Measurements from ENCODE around the gene RNF115. TPM values are rescaled to one million over a fixed set of nuclear protein-coding genes. Genes with fewer than 3 reads are reported as not detected.
"Not testable (repeated sequence)": the region's sequence is repeated elsewhere in the genome, so short reads cannot be mapped to it uniquely, and the experiment has no call there.

RNF115 gene
- polyA plus RNA-seq, 10 donors, result 11.2 to 21.2 (median 15.5) TPM

DNA sequence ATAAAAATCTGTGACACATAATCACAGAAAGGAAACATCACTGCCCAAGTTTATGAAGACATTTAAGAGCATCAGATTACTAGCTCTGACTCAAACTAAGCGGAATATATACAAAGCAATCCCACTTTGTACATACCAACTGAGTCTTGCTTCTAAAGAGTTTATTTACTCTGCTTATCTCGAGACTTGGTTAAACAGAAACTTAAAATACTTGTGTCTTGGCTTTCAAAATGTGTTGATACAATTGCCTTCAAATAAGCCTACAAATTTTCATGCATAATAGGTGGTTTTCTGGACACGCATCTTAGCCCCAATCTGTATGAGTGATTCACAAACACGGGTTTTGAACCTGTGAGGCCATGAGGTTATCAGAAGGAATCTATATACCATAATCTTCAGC is 83.6 kb downstream of the RNF115 start:
- no peak for DNase-seq

DNA sequence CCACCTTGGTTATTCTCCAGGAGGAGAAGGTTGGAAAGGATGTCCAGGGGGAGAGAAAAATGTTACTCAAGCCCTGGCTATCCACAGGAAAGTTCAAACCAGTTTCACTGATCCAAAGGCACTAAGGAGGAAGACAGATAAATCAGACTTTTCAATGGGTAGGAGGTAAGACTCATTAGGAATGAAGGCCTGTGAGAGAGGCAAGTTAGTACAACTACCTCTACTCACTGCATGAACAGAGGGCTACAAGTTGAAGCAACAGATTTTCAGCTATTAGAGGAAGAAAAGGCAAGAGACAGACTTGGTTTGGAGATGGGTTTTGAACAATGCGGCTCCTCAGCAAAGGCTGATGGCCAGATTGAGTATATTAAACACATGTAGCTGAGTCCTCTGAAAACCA is 87.7 kb downstream of the RNF115 start:
- no peak for DNase-seq

DNA sequence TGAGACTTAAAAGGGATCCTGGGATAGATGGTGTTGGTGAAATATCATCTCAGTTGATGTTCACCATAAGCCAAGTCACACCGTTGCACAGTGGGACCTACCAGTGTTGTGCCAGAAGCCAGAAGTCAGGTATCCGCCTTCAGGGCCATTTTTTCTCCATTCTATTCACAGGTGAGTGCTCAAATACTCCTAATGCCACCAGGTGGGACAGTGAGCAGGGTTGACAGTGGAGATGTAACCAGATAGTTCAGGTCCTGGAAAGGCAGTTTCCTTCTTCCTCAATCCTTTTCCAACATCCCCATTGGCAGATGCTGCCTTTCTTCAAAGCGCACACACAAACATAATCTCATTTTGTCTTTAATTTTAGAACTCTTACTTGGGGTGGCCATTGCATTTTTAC is 93.0 kb downstream of the RNF115 start:
- no peak for DNase-seq

DNA sequence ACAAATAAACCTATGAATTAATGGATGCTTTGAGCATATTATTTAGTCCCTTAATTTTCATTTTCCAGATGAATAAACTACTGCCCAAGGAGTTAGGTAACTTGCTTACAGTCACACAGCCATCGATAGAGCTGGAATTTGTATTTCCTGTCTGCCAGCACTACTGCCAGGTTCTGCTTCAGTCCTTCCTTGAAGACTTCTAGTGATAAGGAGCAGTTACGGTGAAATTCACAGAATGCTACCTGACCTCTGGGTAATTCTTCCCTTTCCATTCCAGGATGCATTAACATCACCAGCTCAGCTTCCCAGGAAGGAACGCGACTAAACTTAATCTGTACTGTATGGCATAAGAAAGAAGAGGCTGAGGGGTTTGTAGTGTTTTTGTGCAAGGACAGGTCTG is 93.4 kb downstream of the RNF115 start:
- DNase-seq, result no peak

DNA sequence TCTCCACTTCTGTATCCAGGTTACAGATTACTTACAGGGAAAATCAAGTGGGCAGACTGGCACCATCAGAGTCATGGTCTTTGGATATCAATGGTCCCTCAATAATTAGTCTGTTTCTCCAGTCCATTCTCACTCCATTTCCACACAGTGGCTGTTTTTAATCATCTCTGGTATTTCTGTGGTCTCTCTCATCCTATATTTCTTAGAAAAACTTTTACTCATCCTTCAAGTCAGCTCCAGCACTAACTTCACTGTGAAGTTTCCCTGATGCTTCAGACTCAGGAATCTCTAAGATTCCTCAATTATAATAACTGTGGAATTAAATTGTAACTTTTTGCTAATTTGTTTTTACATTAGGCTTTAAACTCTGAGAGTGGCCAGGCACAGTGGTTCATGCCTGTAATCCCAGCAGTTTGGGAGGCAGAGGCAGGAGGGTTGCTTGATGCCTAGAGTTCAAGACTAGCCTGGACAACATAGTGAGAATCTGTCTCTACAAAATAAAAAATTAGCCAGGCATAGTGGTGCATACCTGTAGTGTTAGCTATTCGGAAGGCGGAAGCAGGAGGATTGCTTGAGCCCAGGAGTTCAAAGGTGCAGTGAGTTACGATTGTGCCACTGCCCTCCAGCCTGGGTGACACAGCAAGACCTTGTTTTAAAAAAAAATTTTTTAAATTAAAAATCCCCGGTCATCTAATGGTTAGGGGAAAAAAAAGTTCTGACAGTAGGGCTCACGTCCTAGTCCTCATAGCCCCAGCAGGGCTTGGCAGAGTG is 94.0 kb downstream of the RNF115 start:
- DNase-seq, result no peak

DNA sequence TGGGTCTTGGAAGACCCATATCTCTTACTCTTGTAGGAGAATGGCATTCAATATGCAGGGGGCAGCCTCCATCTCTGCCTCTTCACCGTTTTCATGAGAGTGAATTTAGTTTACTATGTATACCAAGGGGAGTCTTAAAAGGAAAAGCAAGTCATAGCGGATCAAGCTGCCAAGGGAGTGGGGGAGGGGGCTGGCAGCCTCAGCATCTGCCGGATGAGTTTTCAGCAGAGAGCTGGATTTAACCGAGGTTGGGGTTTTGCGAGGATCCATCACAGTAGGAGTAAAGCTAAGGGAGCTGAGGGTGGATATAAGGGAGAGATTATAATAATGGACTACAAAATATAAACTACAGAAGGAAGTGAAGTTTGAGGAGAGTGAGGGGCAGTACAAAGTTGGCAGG is 94.7 kb downstream of the RNF115 start:
- peak in 1 of 3 donors; percentile 24 for DNase-seq

DNA sequence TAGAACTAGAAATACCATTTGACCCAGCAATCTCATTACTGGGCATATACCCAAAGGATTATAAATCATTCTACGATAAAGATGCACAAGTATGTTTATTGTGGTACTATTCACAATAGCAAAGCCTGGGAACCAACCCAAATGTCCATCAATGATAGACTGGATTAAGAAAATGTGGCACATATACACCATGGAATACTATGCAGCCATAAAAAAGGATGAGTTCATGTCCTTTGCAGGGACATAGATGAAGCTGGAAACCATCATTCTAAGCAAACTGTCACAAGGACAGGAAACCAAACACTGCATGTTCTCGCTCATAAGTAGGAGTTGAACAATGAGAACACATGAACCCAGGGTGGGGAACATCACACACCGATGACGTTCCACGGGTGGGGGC is 97.7 kb downstream of the RNF115 start:
- DNase-seq, result not testable (repeated sequence)

DNA sequence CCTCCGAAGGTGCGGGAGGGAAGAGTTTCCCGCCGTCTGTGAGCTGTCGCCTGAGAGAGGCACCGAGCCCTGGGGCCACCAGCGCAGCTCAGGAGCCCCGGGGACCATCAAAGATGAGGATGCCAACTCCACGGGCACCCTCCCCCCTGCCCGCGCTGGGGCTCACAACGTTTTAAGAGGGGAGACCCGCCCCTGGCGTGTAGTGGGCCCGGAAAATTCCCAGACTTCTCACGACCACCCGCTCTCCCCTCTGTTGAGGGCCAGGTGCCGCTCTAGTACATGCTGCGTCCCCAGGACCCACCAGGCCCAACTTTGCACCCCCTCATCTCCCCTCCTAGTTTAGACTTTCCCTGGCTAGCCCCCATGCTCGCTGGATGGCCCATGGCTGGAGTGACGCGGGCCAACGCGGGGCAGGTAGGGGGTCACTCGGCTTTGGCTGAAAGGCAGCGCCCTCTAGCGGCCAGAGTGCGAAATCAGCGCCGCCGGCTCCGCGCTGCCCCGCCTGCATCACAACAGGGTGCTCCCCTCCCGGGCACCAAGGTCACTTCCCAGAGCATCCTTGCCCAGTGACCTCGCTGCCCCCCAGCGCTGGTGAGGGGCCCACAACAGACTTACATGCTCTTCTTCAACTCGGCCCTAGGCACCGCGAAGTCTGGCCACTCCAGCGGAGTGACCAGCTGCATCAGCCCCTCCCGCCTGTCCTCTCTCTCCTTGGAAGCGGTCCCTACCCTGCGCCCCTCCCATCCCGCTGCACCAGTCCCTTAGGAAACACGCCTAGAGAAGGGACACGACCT is 102.8 kb downstream of the RNF115 start:
- peak; percentile 38 to 80 (median 63) for DNase-seq

DNA sequence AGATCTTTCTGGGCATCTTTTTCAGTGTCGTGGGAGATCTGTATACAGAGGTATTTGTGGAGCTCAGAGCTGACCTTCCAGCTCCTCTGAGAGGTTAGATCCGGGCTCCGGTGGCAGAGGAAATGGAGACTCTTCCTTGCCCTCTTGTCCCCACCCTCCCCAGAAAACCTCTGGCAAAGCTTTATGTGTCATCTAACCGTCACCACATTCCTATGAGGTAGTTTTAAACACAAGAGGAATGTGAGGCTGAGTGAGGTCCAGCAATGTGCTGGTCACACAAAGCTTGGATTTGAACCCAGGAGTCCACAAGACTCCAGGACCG is 103.4 kb downstream of the RNF115 start:
- DNase-seq, result peak in 1 of 3 donors; percentile 58

DNA sequence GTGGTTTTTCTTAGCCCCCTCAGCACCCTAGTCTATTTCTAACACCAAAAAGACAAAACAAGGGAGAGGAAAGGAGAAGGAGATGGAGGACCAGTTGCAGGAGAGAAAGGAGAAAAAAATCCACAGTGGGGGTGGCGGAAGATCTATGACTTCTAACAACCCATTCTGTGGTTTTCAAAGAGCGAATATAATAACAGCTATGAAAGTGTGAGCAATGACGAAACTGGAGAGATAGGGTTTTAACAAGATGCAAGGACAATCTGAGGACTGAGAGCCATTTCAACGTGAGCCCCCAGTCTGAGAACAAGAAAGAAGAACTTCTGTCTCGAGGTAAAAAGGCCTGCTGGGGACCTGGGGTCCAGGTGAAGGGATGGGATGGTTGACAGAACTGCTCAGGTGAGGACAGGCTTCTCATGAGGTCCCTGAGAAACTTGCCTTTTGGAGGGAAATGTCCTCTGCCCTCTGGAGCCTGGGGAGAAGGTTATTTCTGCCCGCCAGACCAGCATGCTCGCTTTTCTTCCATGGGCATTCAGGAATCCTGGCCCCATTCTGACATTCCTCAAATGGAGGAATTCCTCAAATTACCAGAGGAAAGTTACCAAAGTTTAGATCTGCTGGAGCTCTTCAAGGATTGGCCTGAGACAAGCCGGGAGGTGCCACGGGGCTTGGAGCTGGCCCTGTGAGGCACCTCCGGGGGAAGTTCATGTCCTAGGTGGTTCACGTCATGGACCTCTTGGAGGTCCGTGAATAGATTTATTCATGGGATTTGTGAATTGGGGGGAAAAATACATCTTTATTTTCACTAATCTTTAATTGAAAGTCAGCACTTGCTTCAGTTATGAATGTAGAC is 104.4 kb downstream of the RNF115 start, which contains the start of gene CD160:
CD160 (plus strand) TSS at position 270 of the 850 bp plus-strand sequence. CDS start 8,829 bp downstream, outside the sequence.
- no peak for DNase-seq

DNA sequence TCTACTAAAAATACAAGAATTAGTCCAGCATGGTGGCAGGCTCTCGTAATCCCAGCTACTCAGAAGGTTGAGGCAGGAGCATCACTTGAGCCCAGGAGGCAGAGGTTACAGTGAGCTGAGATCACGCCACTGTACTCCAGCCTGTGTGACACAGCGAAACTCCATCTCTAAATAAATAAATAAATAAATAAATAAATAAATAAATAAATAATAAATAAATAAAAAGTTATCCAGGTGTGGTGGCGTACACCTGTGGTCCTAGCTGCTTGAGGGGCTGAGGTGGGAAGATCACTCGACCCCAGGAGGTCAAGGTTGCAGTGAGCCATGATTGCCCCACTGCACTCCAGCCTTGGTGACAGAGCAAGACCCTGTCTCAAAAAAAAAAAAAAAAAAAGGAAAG is 105.4 kb downstream of the RNF115 start:
- not testable (repeated sequence) for DNase-seq

DNA sequence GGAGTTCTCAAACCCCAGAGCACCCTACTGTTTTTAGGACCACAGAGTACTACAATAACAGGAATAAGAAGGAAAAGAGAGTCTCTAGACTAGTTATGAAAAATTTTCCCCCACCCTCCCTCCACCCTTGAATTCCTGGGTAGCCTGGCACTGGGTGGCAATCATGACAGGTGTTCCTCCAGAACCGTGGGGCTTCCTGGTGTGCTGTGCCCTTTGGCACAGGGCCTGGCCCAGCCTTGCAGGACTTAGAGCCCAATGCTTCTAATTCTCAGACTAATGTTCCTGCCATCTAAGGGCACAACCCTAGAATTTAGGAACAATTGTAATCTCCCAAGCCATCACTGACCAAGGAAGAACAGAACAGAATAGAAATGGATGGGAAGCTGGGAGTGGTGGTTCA is 106.1 kb downstream of the RNF115 start:
- no peak for DNase-seq

DNA sequence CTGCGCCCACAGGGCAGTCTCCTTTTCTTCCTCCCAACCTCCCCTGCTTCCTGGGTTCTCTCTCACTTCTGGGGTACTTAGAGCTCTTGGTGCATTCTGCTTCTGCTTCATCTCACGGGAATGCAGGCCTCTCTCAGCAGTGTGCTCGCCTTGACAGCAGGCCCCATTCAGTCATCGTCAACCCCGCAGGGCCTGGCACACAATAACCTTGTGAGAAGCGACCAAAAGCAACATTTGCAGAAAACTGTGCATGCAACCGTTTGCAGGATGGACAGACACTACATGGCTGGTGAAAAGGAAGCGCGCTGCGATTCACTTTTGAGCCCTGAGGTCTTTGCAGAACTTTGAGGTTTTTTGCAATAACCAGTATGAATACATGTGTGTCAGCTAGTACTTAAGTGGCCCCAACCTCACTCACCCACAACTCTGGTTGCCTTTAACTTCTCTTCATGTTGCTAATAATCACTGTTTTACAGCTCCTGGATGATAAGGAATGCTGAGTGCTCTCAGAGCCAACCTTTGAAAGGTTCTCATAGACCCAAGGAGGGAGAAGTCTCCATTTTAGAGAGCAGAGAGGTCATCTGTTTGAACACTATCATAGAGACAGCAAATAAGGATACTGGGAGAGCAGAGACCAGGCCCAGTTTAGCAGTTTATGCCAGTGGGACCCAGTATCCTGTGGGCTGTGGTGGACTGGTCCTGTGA is 107.1 kb downstream of the RNF115 start:
- no peak for DNase-seq

DNA sequence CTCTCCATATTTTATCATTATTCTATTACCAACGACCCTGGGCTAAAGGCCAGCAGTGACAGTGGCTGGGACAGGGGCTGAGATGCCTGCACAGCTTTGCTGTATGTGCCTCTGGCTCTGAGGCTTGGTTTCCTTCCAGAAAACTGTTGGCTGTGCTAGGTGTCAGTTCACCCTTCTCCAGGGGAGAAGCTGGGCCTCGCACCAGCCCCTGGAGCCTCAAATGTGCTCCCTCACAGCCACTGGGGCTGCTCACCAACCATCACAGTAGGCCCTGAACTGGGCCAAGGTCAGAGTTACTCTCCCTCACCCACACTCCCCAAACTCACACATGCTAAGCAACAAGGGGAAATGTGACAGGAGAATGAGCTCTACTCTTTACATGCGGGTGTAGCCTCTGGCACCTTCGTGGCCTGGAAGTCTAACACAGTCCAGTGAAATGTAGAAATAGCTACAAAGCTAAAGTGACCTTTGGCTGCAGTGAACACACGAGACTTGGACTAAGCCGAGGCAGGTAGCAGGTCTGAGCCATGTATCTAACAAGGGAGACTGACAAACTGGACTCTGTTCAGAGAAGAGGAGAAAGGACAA is 109.3 kb downstream of the RNF115 start:
- no peak for DNase-seq

DNA sequence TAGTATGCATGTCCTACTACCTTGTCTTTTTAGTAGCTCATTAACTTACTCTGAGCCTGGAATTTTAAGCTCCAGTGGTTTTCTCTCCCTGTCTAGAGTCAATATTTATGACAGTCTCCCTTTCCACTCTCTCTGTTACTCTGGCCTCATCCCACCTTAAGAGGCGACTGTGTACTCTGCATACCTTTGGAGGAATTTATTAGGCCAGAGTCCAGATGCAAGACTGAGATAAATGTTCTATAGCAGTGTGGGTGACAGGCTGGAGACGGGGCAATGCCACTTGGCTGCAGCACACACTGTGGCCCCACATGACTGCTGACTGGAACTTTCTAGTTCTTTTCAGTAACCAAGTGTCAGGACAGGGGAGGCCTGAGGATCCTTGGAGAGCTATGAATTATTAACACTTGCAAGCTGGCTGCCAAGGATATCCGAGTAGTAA is 112.7 kb downstream of the RNF115 start:
- DNase-seq, result no peak

DNA sequence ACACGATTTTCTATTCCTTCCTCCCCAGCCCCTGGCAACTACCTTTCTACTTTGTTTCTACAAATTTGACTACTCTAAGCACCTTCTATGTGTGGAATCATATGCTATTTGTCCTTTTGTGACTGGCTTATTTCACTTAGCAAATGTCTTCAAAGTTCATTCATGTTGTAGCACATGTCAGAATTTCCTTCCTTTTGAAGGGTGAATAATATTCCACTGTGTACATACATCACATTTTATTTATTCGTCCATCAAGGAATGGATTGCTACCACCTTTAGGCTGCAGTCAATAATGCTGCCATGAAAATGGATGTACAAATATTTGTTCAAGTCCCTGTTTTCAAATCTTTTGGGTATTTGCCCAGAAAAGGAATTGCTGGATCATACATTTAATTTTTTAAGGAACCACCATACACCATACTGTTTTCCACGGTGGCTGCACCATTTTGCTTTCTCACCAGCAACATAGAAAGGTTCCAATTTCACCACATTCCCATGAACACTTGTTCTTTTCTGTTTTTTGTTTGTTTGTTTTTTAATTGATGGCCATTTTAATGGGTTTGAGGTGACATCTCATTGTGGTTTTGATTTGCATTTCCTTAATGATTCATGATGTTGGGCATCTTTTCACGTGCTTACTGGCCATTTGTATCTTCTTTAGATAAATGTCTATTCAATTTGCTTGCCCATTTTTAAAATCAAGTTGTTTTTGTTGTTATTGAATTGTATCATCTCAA is 113.4 kb downstream of the RNF115 start:
- no peak for DNase-seq

DNA sequence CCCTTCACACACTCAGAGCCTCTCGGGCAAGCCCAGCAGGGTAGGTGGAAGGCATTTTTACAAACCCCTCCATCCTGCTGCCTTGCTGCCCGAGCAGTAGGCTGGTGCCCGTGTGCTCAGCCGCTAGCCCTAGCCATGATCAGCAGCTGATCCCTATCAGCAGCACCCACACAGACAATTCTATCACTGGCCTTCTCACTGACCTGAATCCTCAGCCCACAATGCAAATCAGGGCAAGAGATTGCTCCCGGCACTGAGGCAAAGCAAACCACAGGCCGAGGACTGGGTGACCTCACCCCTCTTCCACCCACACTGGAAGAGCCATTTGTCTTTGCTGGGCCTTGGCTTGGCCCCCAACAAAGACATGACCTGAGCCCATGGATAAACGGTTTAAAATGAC is 115.8 kb downstream of the RNF115 start:
- DNase-seq, result no peak

DNA sequence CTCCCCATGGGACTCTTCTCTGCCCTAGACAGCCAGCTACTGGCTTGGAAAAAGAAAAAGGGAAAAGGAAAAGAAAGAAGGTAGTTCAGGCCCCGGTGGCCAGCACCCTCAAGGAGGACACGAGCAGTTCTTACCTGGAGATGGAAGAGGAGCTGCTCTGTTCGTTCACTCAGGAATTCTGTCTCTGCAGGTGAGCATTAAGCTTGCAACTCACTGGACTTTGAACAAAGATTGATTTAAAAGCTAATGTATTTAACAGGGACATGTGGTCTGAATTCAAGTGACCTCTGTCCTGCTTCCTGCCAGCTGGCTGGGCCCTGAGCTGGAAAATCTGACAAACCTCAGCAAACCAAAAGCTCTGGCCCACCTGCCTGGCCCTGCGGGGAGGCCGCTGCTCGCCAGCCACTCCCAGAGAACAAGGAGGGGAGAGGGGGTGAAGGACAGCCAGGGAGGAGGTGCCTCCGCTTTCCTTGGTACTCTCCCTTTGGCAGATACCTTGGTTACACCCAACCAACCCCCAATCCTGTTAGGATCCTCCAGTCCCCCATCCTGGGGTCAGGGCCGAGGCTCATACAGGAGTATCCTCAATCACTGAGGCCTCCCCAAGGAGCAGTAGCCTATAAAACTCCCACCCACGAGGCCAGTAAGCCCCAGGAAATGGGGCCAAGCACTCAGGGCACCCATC is 116.6 kb downstream of the RNF115 start, which contains the start of gene PDZK1:
PDZK1 (minus strand) TSS at position 186 of the 685 bp plus-strand sequence. CDS start 19,347 bp downstream, outside the sequence.
- peak in 2 of 3 donors; percentile 22 to 23 for DNase-seq

DNA sequence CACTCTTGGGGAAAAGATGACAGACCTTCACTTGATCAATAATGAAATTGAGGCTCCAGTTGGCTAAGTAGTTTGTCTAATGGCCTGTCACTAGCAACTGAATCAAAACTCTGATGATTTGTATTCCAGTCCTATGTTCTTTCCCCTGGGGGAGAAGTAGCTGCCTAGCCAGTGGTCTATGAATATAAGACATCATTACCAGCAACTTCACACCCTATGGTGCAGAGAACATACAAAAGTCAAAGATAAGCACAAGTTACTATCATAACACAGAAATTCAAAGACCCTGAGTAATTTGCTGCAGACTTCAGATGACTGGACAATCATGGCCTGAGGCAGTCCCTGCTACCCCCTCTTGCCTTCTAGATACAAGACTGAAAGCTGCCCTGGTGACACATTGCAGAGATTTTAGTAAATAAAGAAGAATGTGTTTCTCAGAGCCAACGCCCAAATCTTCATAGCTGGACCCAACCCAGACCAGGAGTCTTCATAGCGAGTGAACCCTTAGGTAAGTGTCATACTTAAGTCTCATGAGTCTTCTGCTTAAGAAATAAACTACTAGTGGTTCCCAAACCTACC is 117.7 kb downstream of the RNF115 start:
- no peak for DNase-seq
